ENCODE results near the gene CKMT1A.
"Not testable (repeated sequence)": the region's sequence is repeated elsewhere in the genome, so short reads cannot be mapped to it uniquely, and the experiment has no call there.

Gene CKMT1A

GRCh38 chr15:43693148-43694022 is at the start of gene CKMT1A:
Gene CKMT1A (plus strand): TSS chr15:43693859. CDS start chr15:43694051, 192 bp downstream.
- not testable (repeated sequence) for DNase-seq

DNA sequence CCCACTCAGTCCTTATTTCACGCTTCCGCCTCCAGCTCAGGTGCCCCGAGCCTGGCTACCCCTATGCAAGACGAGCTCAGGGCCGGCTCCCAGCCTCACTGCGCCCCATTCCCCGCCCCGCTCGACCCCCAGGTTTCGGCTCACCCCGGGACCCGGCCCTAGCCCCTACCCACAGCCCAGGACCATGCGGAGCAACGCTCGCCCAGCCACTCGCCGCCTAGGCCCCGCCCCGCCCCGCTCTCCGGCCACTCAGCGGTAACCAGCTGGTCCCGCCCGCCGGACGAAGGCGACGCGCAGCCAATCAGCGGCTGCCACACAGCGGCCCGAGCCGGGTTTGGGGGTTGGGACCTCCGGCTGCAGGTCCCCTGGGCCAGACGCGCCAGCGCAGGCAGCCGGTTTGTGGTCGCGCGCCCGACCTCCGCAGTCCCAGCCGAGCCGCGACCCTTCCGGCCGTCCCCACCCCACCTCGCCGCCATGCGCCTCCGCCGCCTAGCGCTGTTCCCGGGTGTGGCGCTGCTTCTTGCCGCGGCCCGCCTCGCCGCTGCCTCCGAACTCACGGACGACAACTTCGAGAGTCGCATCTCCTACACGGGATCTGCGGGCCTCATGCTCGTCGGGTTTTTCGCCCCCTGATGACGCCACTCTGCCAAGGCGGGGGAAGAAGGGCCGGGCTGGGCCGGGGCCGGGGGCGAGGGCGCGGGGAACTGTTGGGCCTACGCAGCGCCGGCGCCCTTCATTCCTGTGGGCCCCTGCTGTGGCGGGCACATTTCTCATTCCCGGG is 44.8 kb upstream of the CKMT1A start, which contains the start of gene CATSPER2:
TSS of gene CATSPER2 (minus strand) at position 196 of the 781 bp plus-strand sequence. CDS start 783 bp downstream, outside the sequence.
- DNase-seq, result no peak

DNA sequence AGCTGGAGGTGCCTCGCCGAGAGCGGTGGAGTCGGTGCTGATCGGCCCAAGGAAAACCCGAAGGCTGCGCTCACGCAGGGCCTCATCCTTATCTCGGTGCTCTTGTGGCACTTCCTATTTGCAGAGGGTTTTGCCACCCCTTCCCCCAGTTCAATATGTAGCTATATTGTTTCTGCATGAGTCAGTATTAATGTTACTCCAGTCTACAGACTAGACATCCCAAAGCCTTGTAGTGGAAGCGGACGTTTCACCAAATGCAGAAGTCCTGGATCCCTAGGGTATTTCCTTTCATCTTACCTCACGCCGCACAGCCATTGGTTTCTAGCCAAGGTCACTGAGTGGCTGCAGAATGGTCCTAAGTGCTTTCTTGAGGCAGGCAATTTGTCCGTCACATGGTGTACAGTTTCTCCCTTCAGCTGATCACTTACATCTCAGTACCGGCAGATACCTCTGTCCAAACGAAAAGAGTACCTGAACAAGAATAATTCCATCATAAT is 44.2 kb upstream of the CKMT1A start:
- DNase-seq, result not testable (repeated sequence)

- DNase-seq, result not testable (repeated sequence)
Measured at GRCh38 chr15:43659727-43660126, 33.9 kb upstream of the CKMT1A start.

DNA sequence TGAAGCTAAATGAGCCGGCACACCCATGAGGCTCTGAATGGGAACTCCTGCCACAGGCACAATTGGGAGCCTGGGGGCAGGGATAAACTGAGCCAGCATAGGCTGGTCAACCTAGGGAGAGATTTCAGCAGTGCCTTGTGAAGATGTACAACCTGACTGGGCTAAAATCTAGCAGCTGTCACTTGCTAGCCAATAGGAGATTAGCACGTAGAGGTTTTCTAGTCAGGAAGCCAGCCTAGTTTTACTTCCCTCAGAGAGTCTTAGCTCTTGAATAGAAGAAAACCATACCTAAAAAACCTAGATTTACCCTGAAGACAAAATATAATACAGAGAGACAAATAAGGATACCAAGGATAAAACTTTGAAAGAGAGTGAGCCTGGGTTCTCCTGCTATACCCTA is 31.4 kb upstream of the CKMT1A start:
- not testable (repeated sequence) for DNase-seq

DNA sequence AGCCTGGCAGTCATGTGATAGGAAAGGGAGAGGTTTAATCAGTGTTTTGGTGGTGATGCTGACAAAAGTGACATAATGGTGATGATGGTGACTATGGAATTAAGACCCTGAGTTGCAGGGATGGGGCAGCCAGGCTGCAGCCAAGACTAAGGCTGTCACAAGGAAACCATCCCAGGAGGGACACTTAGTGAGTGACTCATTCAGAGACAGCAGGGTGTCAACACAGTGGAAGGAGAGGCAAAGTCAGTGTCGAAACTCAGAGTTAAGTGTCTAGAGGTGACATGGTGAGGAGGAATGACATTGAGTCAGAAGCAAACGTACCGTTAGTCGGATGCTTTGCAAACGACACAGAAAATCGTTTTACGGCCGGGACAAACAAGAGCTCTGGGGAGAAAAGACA is 30.3 kb upstream of the CKMT1A start:
- DNase-seq, result not testable (repeated sequence)

GRCh38 chr15:43666177-43666576 is 27.5 kb upstream of the CKMT1A start:
- not testable (repeated sequence) for DNase-seq

- DNase-seq, result not testable (repeated sequence)
Measured at GRCh38 chr15:43674175-43674574, 19.5 kb upstream of the CKMT1A start.

- DNase-seq, result not testable (repeated sequence)
Measured at GRCh38 chr15:43689604-43690301, 3.9 kb upstream of the CKMT1A start.

DNA sequence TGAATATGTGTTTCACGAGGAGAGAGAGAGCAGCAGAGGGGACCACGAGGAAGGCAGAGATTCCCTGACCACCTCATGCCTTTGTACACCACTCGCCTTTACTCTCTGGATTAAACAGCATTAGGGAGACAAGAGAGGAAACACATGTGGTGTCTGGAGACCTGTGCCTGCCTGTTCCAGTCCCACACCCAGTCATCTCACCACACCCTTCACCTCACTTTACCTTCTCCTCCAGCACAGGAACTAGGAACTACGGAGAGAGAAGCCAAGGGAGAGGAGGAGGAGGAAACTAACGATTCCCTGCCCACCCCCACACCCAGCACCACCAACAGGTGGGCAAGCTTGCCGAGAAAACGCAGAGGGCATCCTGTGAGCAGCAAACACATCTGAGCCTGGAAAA is 980 bp upstream of the CKMT1A start:
- not testable (repeated sequence) for DNase-seq

- no peak for DNase-seq
Measured at GRCh38 chr15:43702174-43702573, 8.5 kb downstream of the CKMT1A start.

DNA sequence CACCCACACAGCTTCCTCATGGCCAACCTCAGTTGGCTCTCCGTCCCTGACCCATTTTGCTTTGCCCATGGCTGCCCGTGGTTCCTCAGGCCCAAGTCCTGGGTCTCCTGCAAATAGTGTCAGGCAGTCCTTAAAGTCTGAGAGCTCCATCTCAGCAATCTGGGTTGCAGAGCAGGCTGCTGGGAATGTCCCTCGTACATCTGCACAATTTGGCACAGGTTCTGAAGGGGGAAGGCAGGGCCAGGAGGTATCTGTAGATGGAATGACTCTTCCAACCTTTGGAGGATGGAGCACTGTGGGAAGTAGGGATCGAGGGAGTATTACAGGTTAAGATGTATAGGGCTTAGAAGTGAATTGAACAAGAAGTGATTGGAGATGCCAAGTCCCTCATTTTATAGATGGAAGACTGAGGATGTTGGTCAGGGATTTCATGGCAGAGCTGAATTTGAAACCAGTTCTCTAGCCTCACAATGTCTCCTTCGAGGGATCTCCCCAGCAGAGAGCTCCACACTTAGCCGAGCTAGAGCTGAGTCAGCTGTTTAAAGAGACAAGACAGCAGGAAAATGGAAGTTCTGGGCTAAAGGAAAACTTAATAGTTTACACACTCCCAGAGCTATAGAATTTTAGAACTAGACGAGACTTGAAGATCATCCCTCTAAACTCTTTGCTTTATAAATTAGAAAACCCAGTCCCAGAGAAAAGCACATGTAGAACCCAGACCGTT is 9.2 kb downstream of the CKMT1A start:
- no peak for DNase-seq

- DNase-seq, result not testable (repeated sequence)
Measured at GRCh38 chr15:43710431-43711131, 16.9 kb downstream of the CKMT1A start.

GRCh38 chr15:43723151-43723550 is 29.5 kb downstream of the CKMT1A start:
- no peak for DNase-seq

GRCh38 chr15:43726306-43726705 is 32.6 kb downstream of the CKMT1A start:
- not testable (repeated sequence) for DNase-seq

GRCh38 chr15:43728053-43728725 is 34.5 kb downstream of the CKMT1A start:
- DNase-seq, result not testable (repeated sequence)

DNA sequence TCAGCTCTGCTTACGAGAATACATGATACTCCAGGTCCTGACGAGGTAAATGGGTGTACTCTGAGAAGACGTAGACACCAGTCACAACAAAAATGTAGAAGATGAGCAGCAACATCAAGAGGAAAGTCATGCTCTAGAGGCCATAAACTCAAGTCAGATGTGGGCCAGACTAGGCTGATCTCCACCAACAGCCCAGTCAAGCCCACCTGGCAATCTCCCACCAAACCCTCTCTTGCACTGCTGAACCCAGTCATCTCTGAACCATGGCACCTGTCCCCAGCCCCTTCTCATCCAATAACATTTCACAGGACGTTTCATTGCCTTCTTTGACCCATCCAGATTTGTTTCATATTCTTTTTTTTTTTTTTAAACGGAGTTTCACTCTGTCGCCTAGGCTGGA is 41.8 kb downstream of the CKMT1A start:
- no peak for DNase-seq

GRCh38 chr15:43746245-43746902 is 52.7 kb downstream of the CKMT1A start, which contains the start of gene PDIA3:
Gene PDIA3 (plus strand): TSS chr15:43746438. CDS start chr15:43746540, 102 bp downstream.
- peak; percentile 96 for DNase-seq

DNA sequence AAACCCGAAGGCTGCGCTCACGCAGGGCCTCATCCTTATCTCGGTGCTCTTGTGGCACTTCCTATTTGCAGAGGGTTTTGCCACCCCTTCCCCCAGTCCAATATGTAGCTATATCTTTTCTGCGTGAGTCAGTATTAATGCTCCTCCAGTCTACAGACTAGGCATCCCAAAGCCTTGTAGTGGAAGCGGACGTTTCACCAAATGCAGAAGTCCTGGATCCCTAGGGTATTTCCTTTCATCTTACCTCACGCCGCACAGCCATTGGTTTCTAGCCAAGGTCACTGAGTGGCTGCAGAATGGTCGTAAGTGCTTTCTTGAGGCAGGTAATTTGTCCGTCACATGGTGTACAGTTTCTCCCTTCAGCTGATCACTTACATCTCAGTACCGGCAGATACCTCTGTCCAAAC is 53.2 kb downstream of the CKMT1A start:
- DNase-seq, result peak; percentile 27

GRCh38 chr15:43748376-43748775 is 54.7 kb downstream of the CKMT1A start:
- DNase-seq, result peak; percentile 47

Measured in activated CD4-positive, alpha-beta T cell treated with anti-CD3 and anti-CD28 coated beads, Interleukin-10, Interleukin-2, amounts not matched to agents 100 ng/mL and 50 ng/mL, durations not matched to agents 16 hours and 8 hours (primary cell).